Measurements from ENCODE around the gene NCAPD3.

DNA sequence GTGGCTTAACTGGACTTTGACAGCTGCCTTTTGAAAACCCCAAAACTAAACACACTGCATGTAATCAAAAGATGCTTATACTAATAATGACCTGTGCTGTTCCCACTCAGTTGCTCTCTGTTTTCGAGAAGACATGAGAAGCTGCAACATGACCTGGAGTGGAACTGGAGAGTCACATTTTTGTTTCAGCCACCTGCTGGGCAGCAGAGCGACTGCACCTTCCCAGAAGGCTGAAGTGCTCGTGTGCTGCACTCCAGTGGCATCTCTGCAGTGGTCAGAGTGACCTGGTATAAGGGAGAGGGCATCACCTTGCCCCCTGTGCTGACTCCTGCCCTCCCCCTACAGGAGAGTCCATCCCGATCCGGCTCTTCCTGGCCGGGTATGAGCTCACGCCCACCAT, 20.8 kb upstream of the NCAPD3 start:
- TF ChIP-seq, protein P1, sequence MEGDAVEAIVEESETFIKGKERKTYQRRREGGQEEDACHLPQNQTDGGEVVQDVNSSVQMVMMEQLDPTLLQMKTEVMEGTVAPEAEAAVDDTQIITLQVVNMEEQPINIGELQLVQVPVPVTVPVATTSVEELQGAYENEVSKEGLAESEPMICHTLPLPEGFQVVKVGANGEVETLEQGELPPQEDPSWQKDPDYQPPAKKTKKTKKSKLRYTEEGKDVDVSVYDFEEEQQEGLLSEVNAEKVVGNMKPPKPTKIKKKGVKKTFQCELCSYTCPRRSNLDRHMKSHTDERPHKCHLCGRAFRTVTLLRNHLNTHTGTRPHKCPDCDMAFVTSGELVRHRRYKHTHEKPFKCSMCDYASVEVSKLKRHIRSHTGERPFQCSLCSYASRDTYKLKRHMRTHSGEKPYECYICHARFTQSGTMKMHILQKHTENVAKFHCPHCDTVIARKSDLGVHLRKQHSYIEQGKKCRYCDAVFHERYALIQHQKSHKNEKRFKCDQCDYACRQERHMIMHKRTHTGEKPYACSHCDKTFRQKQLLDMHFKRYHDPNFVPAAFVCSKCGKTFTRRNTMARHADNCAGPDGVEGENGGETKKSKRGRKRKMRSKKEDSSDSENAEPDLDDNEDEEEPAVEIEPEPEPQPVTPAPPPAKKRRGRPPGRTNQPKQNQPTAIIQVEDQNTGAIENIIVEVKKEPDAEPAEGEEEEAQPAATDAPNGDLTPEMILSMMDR (conservative IDR thresholded peaks at IDR 0.05; ENCODE audit: low read depth, low read length): peak; percentile 73
- TF ChIP-seq EZH2 (IDR thresholded peaks at IDR 0.05; ENCODE audit: low read length, unreplicated experiment): no peak

Measured in PC-3 (cell line).